ENCODE measurements around the gene STING1.

The STING1 gene

GRCh38 chr5:139431706-139432105, 50.9 kb downstream of the STING1 start:
- DNase-seq, result no peak

- no peak for DNase-seq
These were observed 52.5 kb downstream of the STING1 start for GRCh38 chr5:139430015-139430414.

- no peak for DNase-seq
These were observed 56.2 kb downstream of the STING1 start for GRCh38 chr5:139426203-139426885.

Measured in 8988T (cell line).